ENCODE results near the gene PPEF1.
"Not testable (repeated sequence)": the region's sequence is repeated elsewhere in the genome, so short reads cannot be mapped to it uniquely, and the experiment has no call there.

The PPEF1 gene

GRCh38 chrX:18757956-18758932 lies 50.8 kb downstream of the PPEF1 start:
- POLR2A ChIA-PET = no interaction called here
- no peak for DNase-seq (ENCODE audit: extremely low spot score)
- TF ChIP-seq LEF1 (IDR thresholded peaks at IDR 0.05; ENCODE audit: borderline replicate concordance) (no peak), SUZ12 (IDR thresholded peaks at IDR 0.05) (no peak), FOXK2 (IDR thresholded peaks at IDR 0.05) (no peak), BHLHE40 (IDR thresholded peaks at IDR 0.05; ENCODE audit: borderline replicate concordance) (no peak), ELF4 (IDR thresholded peaks at IDR 0.05) (no peak)
- CTCF ChIA-PET = no interaction called here

GRCh38 chrX:18761750-18762149 lies 54.3 kb downstream of the PPEF1 start:
- CTCF ChIA-PET = no interaction called here

GRCh38 chrX:18763106-18763505 lies 55.7 kb downstream of the PPEF1 start:
- POLR2A ChIA-PET; CTCF ChIA-PET; DNase-seq (ENCODE audit: extremely low spot score): not testable (repeated sequence)

More at GRCh38 chrX:18761750-18762149, 54.3 kb downstream of the PPEF1 start:
- POLR2A ChIA-PET = no interaction called here
- no peak for TF ChIP-seq TARDBP (IDR thresholded peaks at IDR 0.05)
- TF ChIP-seq SP1 (IDR thresholded peaks at IDR 0.05) = no peak
- no peak for TF ChIP-seq FOXK2 (IDR thresholded peaks at IDR 0.05)
- no peak for TF ChIP-seq PKNOX1 (IDR thresholded peaks at IDR 0.05)
- TF ChIP-seq L3MBTL2 (conservative IDR thresholded peaks at IDR 0.05) = no peak
- TF ChIP-seq LEF1 (IDR thresholded peaks at IDR 0.05; ENCODE audit: borderline replicate concordance) = no peak
- no peak for TF ChIP-seq CTBP1 (IDR thresholded peaks at IDR 0.05; ENCODE audit: borderline replicate concordance)
- no peak for TF ChIP-seq HDGF (IDR thresholded peaks at IDR 0.05; ENCODE audit: borderline replicate concordance)
- TF ChIP-seq BHLHE40 (IDR thresholded peaks at IDR 0.05; ENCODE audit: borderline replicate concordance) = no peak
- TF ChIP-seq ELF4 (IDR thresholded peaks at IDR 0.05) = no peak
- TF ChIP-seq ZNF384 (IDR thresholded peaks at IDR 0.05) = no peak
- TF ChIP-seq SUZ12 (IDR thresholded peaks at IDR 0.05) = no peak
- TF ChIP-seq ARNT (IDR thresholded peaks at IDR 0.05) = no peak
- TF ChIP-seq NFRKB (IDR thresholded peaks at IDR 0.05) = no peak
- DNase-seq (ENCODE audit: extremely low spot score) = no peak

- no peak for TF ChIP-seq HDGF (IDR thresholded peaks at IDR 0.05; ENCODE audit: borderline replicate concordance)
- TF ChIP-seq LEF1 (IDR thresholded peaks at IDR 0.05; ENCODE audit: borderline replicate concordance) = no peak
- TF ChIP-seq NFRKB (IDR thresholded peaks at IDR 0.05) = no peak
- no peak for TF ChIP-seq FOXA1 (IDR thresholded peaks at IDR 0.05)
- no peak for TF ChIP-seq ARNT (IDR thresholded peaks at IDR 0.05)
- no peak for TF ChIP-seq PKNOX1 (IDR thresholded peaks at IDR 0.05)
- no peak for TF ChIP-seq TARDBP (IDR thresholded peaks at IDR 0.05)
- no peak for TF ChIP-seq FOXK2 (IDR thresholded peaks at IDR 0.05)
- no peak for TF ChIP-seq FOXM1 (IDR thresholded peaks at IDR 0.05; ENCODE audit: borderline replicate concordance)
- no peak for TF ChIP-seq SUZ12 (IDR thresholded peaks at IDR 0.05)
- no peak for TF ChIP-seq BHLHE40 (IDR thresholded peaks at IDR 0.05; ENCODE audit: borderline replicate concordance)
- TF ChIP-seq CTBP1 (IDR thresholded peaks at IDR 0.05; ENCODE audit: borderline replicate concordance) = no peak
- TF ChIP-seq L3MBTL2 (conservative IDR thresholded peaks at IDR 0.05) = no peak
- TF ChIP-seq SP1 (IDR thresholded peaks at IDR 0.05) = no peak
- no peak for TF ChIP-seq ZNF384 (IDR thresholded peaks at IDR 0.05)
- TF ChIP-seq ELF4 (IDR thresholded peaks at IDR 0.05) = no peak
- CTCF ChIA-PET = interaction anchor here (0.7 kb wide), 1 partner anchor 166 kb away, joined by 3 read pairs; no protein-coding TSS in a partner anchor
- DNase-seq (ENCODE audit: extremely low spot score) = no peak
- POLR2A ChIA-PET = no interaction called here
Measured at GRCh38 chrX:18769364-18769763, 61.9 kb downstream of the PPEF1 start.

GRCh38 chrX:18769812-18770573 lies 62.5 kb downstream of the PPEF1 start:
- ChIA-PET POLR2A (no interaction called here), CTCF (interaction anchor here (0.6 to 0.7 kb wide), 2 partner anchors 38 to 166 kb away, joined by 3 read pairs; no protein-coding TSS in a partner anchor)
- TF ChIP-seq FOXK2 (IDR thresholded peaks at IDR 0.05) (no peak), LEF1 (IDR thresholded peaks at IDR 0.05; ENCODE audit: borderline replicate concordance) (no peak), PKNOX1 (IDR thresholded peaks at IDR 0.05) (no peak), ZNF384 (IDR thresholded peaks at IDR 0.05) (no peak), HDGF (IDR thresholded peaks at IDR 0.05; ENCODE audit: borderline replicate concordance) (no peak), BHLHE40 (IDR thresholded peaks at IDR 0.05; ENCODE audit: borderline replicate concordance) (no peak), L3MBTL2 (conservative IDR thresholded peaks at IDR 0.05) (no peak), TARDBP (IDR thresholded peaks at IDR 0.05) (no peak), FOXM1 (IDR thresholded peaks at IDR 0.05; ENCODE audit: borderline replicate concordance) (no peak), FOXA1 (IDR thresholded peaks at IDR 0.05) (no peak), SUZ12 (IDR thresholded peaks at IDR 0.05) (no peak), NFRKB (IDR thresholded peaks at IDR 0.05) (no peak), SP1 (IDR thresholded peaks at IDR 0.05) (no peak), CTBP1 (IDR thresholded peaks at IDR 0.05; ENCODE audit: borderline replicate concordance) (no peak), ELF4 (IDR thresholded peaks at IDR 0.05) (no peak), ARNT (IDR thresholded peaks at IDR 0.05) (no peak)
- DNase-seq (ENCODE audit: extremely low spot score) = no peak
